DOHH2 (cell line): ENCODE results near the gene GUK1.

Experiments used
- H3F3A ChIP-seq: fragments of 200-600 bp; sonication (generic), shearing (Covaris generic); 2 replicates; pipeline ENCODE4 v1.6.0; 2016; ENCODE audit warnings: antibody characterized with exemption, mild to moderate bottlenecking; ENCODE audit not compliant: control insufficient read depth, insufficient read depth
- H3K27ac ChIP-seq: fragments of 200-600 bp; sonication (generic); 2 replicates; pipeline ENCODE4 v1.5.1; 2014; ENCODE audit warnings: low read depth, mild to moderate bottlenecking, low read length, moderate library complexity
- H3K27me3 ChIP-seq: fragments of 200-600 bp; sonication (generic); 2 replicates; pipeline ENCODE4 v1.6.1; 2014; ENCODE audit warnings: mild to moderate bottlenecking, low read length, mixed read lengths; ENCODE audit not compliant: control insufficient read depth
- H3K36me3 ChIP-seq: fragments of 200-600 bp; sonication (generic); 2 replicates; pipeline ENCODE4 v1.6.1; 2014; ENCODE audit warnings: mild to moderate bottlenecking, low read length, moderate library complexity, mixed read lengths; ENCODE audit not compliant: control insufficient read depth
- H3K4me1 ChIP-seq: fragments of 200-600 bp; sonication (generic); 2 replicates; pipeline ENCODE4 v1.6.1; 2014; ENCODE audit warnings: mild to moderate bottlenecking, low read length, mixed read lengths; ENCODE audit not compliant: control insufficient read depth
- H3K4me2 ChIP-seq: fragments of 200-600 bp; sonication (generic); 2 replicates; pipeline ENCODE4 v1.6.0; 2014; ENCODE audit warnings: mild to moderate bottlenecking, low read length, moderate library complexity
- H3K4me3 ChIP-seq: fragments of 200-600 bp; sonication (generic); 2 replicates; pipeline ENCODE4 v1.5.1; 2014; ENCODE audit warnings: mild to moderate bottlenecking, low read length, mixed read lengths
- H3K79me2 ChIP-seq: fragments of 200-600 bp; sonication (generic); 2 replicates; pipeline ENCODE4 v1.6.1; 2014; ENCODE audit warnings: mild to moderate bottlenecking, low read length, mixed read lengths; ENCODE audit not compliant: control insufficient read depth
- H3K9me2 ChIP-seq: fragments of 200-600 bp; sonication (generic); replicated peaks from 2 replicates; pipeline ENCODE4 v1.6.1; 2014; ENCODE audit warnings: mild to moderate bottlenecking, low read length, mixed read lengths; ENCODE audit not compliant: control insufficient read depth
- H3K9me3 ChIP-seq: fragments of 200-600 bp; sonication (generic); 2 replicates; pipeline ENCODE4 v1.6.1; 2014; ENCODE audit warnings: antibody characterized with exemption, low read length, mixed read lengths; ENCODE audit not compliant: control insufficient read depth, insufficient read depth
- H4K20me1 ChIP-seq: fragments of 200-600 bp; sonication (generic); 2 replicates; pipeline ENCODE4 v1.6.0; 2014; ENCODE audit warnings: low read depth, mild to moderate bottlenecking, antibody characterized with exemption, low read length, moderate library complexity; ENCODE audit not compliant: control insufficient read depth, insufficient read depth
- CTCF ChIP-seq: fragments of 200-600 bp; sonication (generic); IDR thresholded peaks from one replicate; pipeline ENCODE4 v1.5.1; 2014; ENCODE audit warnings: antibody characterized with exemption, mild to moderate bottlenecking, low read depth, low read length; ENCODE audit not compliant: poor library complexity, severe bottlenecking
- EZH2phosphoT487 ChIP-seq: fragments of 200-600 bp; sonication (generic); IDR thresholded peaks from 2 replicates; pipeline ENCODE4 v1.6.1; 2017; ENCODE audit warnings: borderline replicate concordance, mild to moderate bottlenecking, antibody characterized with exemption, low read length, moderate library complexity, mixed read lengths

GUK1 gene

GRCh38 chr1:228154021-228154669 lies 14.1 kb downstream of the GUK1 start:
- Histone ChIP-seq H3K4me1 (no peaks in the 10 kb centered on the region), H3K4me2 (no peak overlapping the region), H3K4me3 (no peak overlapping the region), H3F3A (no peaks in the 10 kb centered on the region), H3K27me3 (no peaks in the 10 kb centered on the region), H3K9me3 (no peaks in the 10 kb centered on the region), H4K20me1 (no peaks in the 10 kb centered on the region), H3K36me3 (no peaks in the 10 kb centered on the region), H3K27ac (no peak overlapping the region), H3K79me2 (no peaks in the 10 kb centered on the region), H3K9me2 (no peaks in the 10 kb centered on the region)
- TF ChIP-seq EZH2phosphoT487 (no peak), CTCF (no peak)

DNA sequence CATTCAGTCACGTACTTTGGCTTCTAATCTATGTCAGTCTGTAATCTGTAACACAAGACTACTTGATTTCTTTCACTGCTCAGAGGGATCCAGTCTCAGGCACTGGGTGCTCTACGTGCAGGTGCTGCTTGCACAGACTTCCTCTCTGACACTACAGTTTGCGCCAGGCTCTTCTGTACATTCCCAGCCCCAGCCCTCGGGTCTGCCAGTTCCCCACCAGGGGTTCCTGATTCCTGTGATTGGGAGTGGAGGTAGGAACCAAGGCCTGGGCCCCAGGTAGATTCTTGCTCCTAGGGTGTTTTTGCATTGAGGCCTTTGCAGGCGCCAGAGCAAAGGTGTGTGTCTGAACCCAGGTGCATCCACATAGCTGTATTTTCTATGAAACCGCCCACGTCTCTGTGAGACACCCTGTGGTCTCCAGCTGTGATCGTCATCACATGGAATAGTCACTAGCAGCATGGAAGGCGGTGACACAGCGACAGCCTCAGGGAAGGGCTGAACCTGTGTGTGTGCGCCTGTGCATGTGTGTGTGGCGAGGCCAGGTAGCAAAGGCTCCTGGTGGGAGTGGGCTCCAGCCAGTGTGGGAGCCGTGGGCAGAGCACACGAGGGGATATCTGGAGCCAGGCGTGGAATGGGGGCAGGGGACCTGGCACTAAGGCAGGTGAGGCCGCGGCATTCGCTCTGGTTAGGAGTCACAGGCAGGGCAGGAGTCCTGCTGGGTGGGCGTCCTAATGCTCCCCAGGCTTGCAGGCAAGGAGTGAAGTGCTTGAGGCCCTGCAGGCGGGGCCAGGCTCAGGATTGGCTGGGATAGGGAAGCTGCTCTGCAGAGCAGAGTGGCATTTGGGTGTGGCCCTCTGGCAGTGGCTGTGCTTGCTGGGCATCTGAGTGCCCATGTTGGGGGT lies 14.8 kb downstream of the GUK1 start:
- no peak for TF ChIP-seq EZH2phosphoT487
- TF ChIP-seq CTCF, result no peak
- no peaks in the 10 kb centered on the region for H3K36me3 ChIP-seq
- no peaks in the 10 kb centered on the region for H3K9me2 ChIP-seq
- no peaks in the 10 kb centered on the region for H3K27me3 ChIP-seq
- no peaks in the 10 kb centered on the region for H3K9me3 ChIP-seq
- H3F3A ChIP-seq, result no peaks in the 10 kb centered on the region
- H3K4me1 ChIP-seq, result no peaks in the 10 kb centered on the region
- H3K4me2 ChIP-seq, result no peak overlapping the region
- H3K4me3 ChIP-seq, result no peak overlapping the region
- H3K27ac ChIP-seq, result no peak overlapping the region
- H4K20me1 ChIP-seq, result no peaks in the 10 kb centered on the region
- no peaks in the 10 kb centered on the region for H3K79me2 ChIP-seq

DNA sequence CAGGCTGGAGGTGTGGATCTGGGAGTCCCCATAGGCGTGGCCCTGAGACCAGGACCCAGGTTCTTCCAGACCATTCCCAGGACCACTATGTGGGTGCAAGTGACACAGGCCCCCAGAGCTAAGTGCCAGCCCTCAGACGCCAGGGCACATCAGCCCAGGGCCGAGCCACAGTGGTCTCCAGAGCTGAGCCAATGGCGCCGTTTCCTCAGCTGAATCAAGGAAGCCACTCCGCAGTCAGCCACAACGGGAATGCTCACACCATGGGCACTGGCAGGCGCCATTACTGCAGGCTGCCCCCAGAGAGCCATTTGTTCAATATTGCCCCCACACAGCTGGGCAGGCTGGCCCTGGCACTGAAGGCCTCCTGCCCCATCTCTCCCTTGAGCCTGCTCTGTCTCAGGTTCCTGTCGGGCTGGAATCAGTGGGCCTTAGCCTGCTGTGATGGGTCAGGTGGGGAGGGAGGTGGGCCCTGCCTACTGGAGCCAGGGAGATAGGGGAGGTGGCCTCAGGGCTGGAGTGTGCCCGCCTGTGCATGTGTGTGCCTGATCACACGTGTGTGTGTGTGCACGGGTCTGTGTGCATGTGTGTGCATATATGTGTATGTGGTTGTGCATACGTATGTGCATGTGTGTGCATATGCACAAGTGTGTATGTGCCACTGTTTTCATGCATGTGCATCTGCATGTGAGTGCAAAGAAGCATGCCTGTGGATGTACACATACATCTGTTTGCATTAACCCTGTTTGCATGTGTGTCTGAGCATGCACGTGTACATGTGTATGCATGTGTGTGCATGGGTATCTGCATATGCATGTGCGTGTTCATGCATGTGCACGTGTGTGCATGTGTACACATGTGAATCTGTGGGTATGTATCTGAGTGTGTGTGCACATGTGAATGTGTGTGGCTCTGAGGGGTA lies 15.8 kb downstream of the GUK1 start:
- Histone ChIP-seq H3F3A (no peaks in the 10 kb centered on the region), H3K27ac (no peak overlapping the region), H3K36me3 (no peaks in the 10 kb centered on the region), H3K4me3 (no peak overlapping the region), H3K9me2 (no peaks in the 10 kb centered on the region), H3K4me1 (no peaks in the 10 kb centered on the region), H3K27me3 (no peaks in the 10 kb centered on the region), H3K4me2 (no peak overlapping the region), H3K9me3 (no peaks in the 10 kb centered on the region), H3K79me2 (no peaks in the 10 kb centered on the region), H4K20me1 (no peaks in the 10 kb centered on the region)
- no peak for TF ChIP-seq EZH2phosphoT487
- no peak for TF ChIP-seq CTCF
